H1 (cell line): ENCODE results near the gene OR10H1. TPM values are rescaled to one million over a fixed set of nuclear protein-coding genes. Genes with fewer than 3 reads are reported as not detected.

Experiments used
- CTCF ChIA-PET: fragments of 300-600 bp; sonication (Branson Sonifier 250); formaldehyde crosslinking; loops from one replicate; lab custom pipeline; 2021; ENCODE audit not compliant: partially characterized antibody; lab: Charles Lee
- POLR2A ChIA-PET: fragments of 300-600 bp; sonication (Branson Sonifier 250); formaldehyde crosslinking; loops from one replicate; lab custom pipeline; 2021; ENCODE audit warnings: inconsistent platforms; ENCODE audit not compliant: partially characterized antibody; lab: Charles Lee
- DNase-seq, 2 experiments: peaks; one replicate each; pipeline versions ENCODE4 v3.0.0 to v3.0.0-alpha.2; 2010 to 2022; ENCODE audit warnings: low spot score in 2 of 2, low read depth in 1 of 2, mixed read lengths in 1 of 2
- FAIRE-seq: peaks from 2 replicates; lab custom pipeline; 2011; peaks lifted over from hg19 to GRCh38; lab: Jason Lieb, UNC
- H2AFZ ChIP-seq: 2 replicates; pipeline ENCODE4 v1.8.1; 2012; ENCODE audit warnings: low read length, inconsistent platforms
- H2AK5ac ChIP-seq: 2 replicates; pipeline ENCODE4 v1.6.1; 2013; ENCODE audit warnings: low read depth, low read length
- H2BK120ac ChIP-seq: replicated peaks from 2 replicates; pipeline ENCODE3; 2013; ENCODE audit warnings: low read depth, low read length, inconsistent platforms
- H2BK12ac ChIP-seq: 2 replicates; pipeline ENCODE4 v1.6.1; 2013; ENCODE audit warnings: low read depth, low read length
- H2BK15ac ChIP-seq: 2 replicates; pipeline ENCODE4 v1.6.1; 2013; ENCODE audit warnings: low read length
- H2BK20ac ChIP-seq: 2 replicates; pipeline ENCODE4 v1.6.1; 2013; ENCODE audit warnings: low read length
- H2BK5ac ChIP-seq: 2 replicates; pipeline ENCODE4 v1.6.1; 2013; ENCODE audit warnings: low read depth, low read length
- H3K14ac ChIP-seq: 2 replicates; pipeline ENCODE4 v1.6.1; 2013; ENCODE audit warnings: inconsistent platforms; ENCODE audit not compliant: insufficient read length
- H3K18ac ChIP-seq: 2 replicates; pipeline ENCODE4 v1.6.1; 2013; ENCODE audit warnings: low read length; ENCODE audit errors: extremely low read depth
- H3K23ac ChIP-seq: 2 replicates; pipeline ENCODE4 v1.6.1; 2013; ENCODE audit warnings: inconsistent platforms; ENCODE audit not compliant: insufficient read length
- H3K23me2 ChIP-seq: 2 replicates; pipeline ENCODE4 v1.6.1; 2013; ENCODE audit warnings: low read depth, low read length
- H3K27ac ChIP-seq: 2 replicates; pipeline ENCODE4 v1.6.1; 2011; ENCODE audit warnings: low read depth, low read length, inconsistent platforms
- H3K27me3 ChIP-seq, 4 experiments: replicated peaks in 1 of 4; 1 replicate in 1 of 4; 2 replicates in 3 of 4; pipeline versions ENCODE4 v1.6.1 to v1.8.1; 2011 to 2013; ENCODE audit warnings: low read length in 3 of 4, mild to moderate bottlenecking in 3 of 4, inconsistent platforms in 2 of 4, mixed read lengths in 2 of 4, moderate library complexity in 1 of 4; ENCODE audit not compliant: control insufficient read depth in 3 of 4, insufficient read depth in 3 of 4; ENCODE audit errors: extremely low read depth in 1 of 4
- H3K36me3 ChIP-seq, 4 experiments: 2 replicates each; pipeline versions ENCODE4 v1.6.1 to v1.8.1; 2011 to 2013; ENCODE audit warnings: mild to moderate bottlenecking in 4 of 4, low read length in 3 of 4, moderate library complexity in 2 of 4, control low read depth in 1 of 4, inconsistent platforms in 1 of 4; ENCODE audit not compliant: insufficient read depth in 4 of 4, control insufficient read depth in 2 of 4
- H3K4ac ChIP-seq: replicated peaks from 2 replicates; pipeline ENCODE3; 2013; ENCODE audit warnings: low read length, low read depth, mixed read lengths, inconsistent platforms; ENCODE audit not compliant: insufficient read length
- H3K4me1 ChIP-seq, 4 experiments: replicated peaks in 1 of 4; 1 replicate in 1 of 4; 2 replicates in 3 of 4; pipeline versions ENCODE4 v1.6.1 to v1.8.1; 2011 to 2013; ENCODE audit warnings: low read length in 3 of 4, inconsistent platforms in 2 of 4, mixed read lengths in 1 of 4; ENCODE audit not compliant: insufficient read depth in 4 of 4, control insufficient read depth in 3 of 4
- H3K4me2 ChIP-seq, 2 experiments: 2 replicates each; pipeline versions ENCODE4 v1.6.1 to v1.8.1; 2011 to 2013; ENCODE audit warnings: low read depth in 2 of 2, low read length in 2 of 2, control low read depth in 1 of 2, inconsistent platforms in 1 of 2, mild to moderate bottlenecking in 1 of 2; ENCODE audit not compliant: insufficient read depth in 1 of 2
- H3K4me3 ChIP-seq, 4 experiments: fragments of 200-600, 300-600 bp in 1 of 4; sonication (generic), shearing (Covaris generic), sonication (Bioruptor Twin) in 1 of 4; 2 replicates each; pipeline versions ENCODE4 v1.5.1 to v1.8.1; 2011 to 2016; ENCODE audit warnings: low read length in 4 of 4, low read depth in 3 of 4, control low read depth in 2 of 4, inconsistent platforms in 2 of 4, mild to moderate bottlenecking in 2 of 4, mixed read lengths in 1 of 4, moderate library complexity in 1 of 4; ENCODE audit not compliant: insufficient read depth in 2 of 4; ENCODE audit errors: extremely low read depth in 1 of 4
- H3K56ac ChIP-seq: replicated peaks from 2 replicates; pipeline ENCODE3; 2013; ENCODE audit warnings: low read depth, mild to moderate bottlenecking, mixed read lengths, low read length, inconsistent platforms; ENCODE audit not compliant: insufficient read length
- H3K79me1 ChIP-seq: 2 replicates; pipeline ENCODE4 v1.6.1; 2013; ENCODE audit warnings: low read depth, low read length, control low read depth
- H3K79me2 ChIP-seq, 2 experiments: 2 replicates each; pipeline versions ENCODE4 v1.6.1 to v1.8.1; 2012 to 2013; ENCODE audit warnings: low read length in 2 of 2, mild to moderate bottlenecking in 2 of 2, inconsistent platforms in 1 of 2; ENCODE audit not compliant: insufficient read depth in 2 of 2, control insufficient read depth in 1 of 2
- H3K9ac ChIP-seq, 4 experiments: replicated peaks in 1 of 4; 1 replicate in 1 of 4; 2 replicates in 3 of 4; pipeline versions ENCODE4 v1.6.1 to v1.8.1; 2011 to 2013; ENCODE audit warnings: low read depth in 3 of 4, low read length in 3 of 4, control low read depth in 2 of 4, mild to moderate bottlenecking in 2 of 4, moderate library complexity in 2 of 4, inconsistent platforms in 1 of 4; ENCODE audit errors: extremely low read depth in 1 of 4
- H3K9me3 ChIP-seq, 2 experiments: 2 replicates each; pipeline versions ENCODE4 v1.6.1 to v1.8.1; 2012 to 2013; ENCODE audit warnings: mild to moderate bottlenecking in 2 of 2, moderate library complexity in 2 of 2, control low read depth in 1 of 2, inconsistent platforms in 1 of 2, low read depth in 1 of 2, low read length in 1 of 2, mixed read lengths in 1 of 2; ENCODE audit not compliant: insufficient read depth in 2 of 2
- H4K20me1 ChIP-seq, 2 experiments: replicated peaks in 1 of 2; 2 replicates each; pipeline versions ENCODE3 to v1.8.1; 2011 to 2013; ENCODE audit warnings: inconsistent platforms in 2 of 2, low read length in 2 of 2, mild to moderate bottlenecking in 1 of 2; ENCODE audit not compliant: insufficient read depth in 2 of 2, control insufficient read depth in 1 of 2
- H4K5ac ChIP-seq: 2 replicates; pipeline ENCODE4 v1.6.1; 2013; ENCODE audit warnings: low read length, low read depth, mixed read lengths, inconsistent platforms; ENCODE audit not compliant: insufficient read length
- H4K8ac ChIP-seq: 2 replicates; pipeline ENCODE4 v1.8.0; 2013; ENCODE audit warnings: mild to moderate bottlenecking, moderate library complexity, low read length, inconsistent platforms; ENCODE audit not compliant: insufficient read depth; ENCODE audit errors: extremely low read depth
- H4K91ac ChIP-seq: replicated peaks from 2 replicates; pipeline ENCODE3; 2013; ENCODE audit warnings: low read length, mixed read lengths, inconsistent platforms; ENCODE audit not compliant: insufficient read length
- ATF2 ChIP-seq: IDR thresholded peaks from 2 replicates; pipeline ENCODE4 v1.6.1; 2012; ENCODE audit warnings: low read length, inconsistent platforms
- BACH1 ChIP-seq: IDR thresholded peaks from 2 replicates; pipeline ENCODE4 v1.6.1; 2012; ENCODE audit warnings: low read length, improper control_type of control experiment
- BCL11A ChIP-seq, 2 experiments: IDR thresholded peaks; one replicate each; pipeline ENCODE4 v1.6.1; 2011; ENCODE audit warnings: low read depth in 2 of 2, low read length in 2 of 2, mild to moderate bottlenecking in 2 of 2
- BRCA1 ChIP-seq: IDR thresholded peaks from 2 replicates; pipeline ENCODE4 v1.6.1; 2012; ENCODE audit warnings: low read depth, low read length, improper control_type of control experiment
- CREB1 ChIP-seq: IDR thresholded peaks from 2 replicates; pipeline ENCODE4 v1.6.1; 2012; ENCODE audit warnings: inconsistent platforms
- CTBP2 ChIP-seq: IDR thresholded peaks from 2 replicates; pipeline ENCODE4 v1.7.0; 2011; ENCODE audit warnings: borderline replicate concordance, mild to moderate bottlenecking, moderate library complexity, mixed read lengths, low read length; ENCODE audit not compliant: insufficient read depth, insufficient read length
- POLR2AphosphoS5 ChIP-seq: IDR thresholded peaks from 2 replicates; pipeline ENCODE4 v1.6.1; 2011; ENCODE audit warnings: low read depth, low read length
- RNF2 ChIP-seq: fragments of 200-900, 300-1000 bp; sonication (generic); IDR thresholded peaks from 2 replicates; pipeline ENCODE4 v1.7.1; 2016; ENCODE audit warnings: borderline replicate concordance, low read depth, mild to moderate bottlenecking, antibody characterized with exemption, low read length; ENCODE audit not compliant: poor library complexity, severe bottlenecking; ENCODE audit errors: missing control alignments
- SIX5 ChIP-seq: IDR thresholded peaks from 2 replicates; pipeline ENCODE4 v1.6.1; 2011; ENCODE audit warnings: mild to moderate bottlenecking, low read depth, low read length
- SP1 ChIP-seq: IDR thresholded peaks from 2 replicates; pipeline ENCODE4 v1.6.1; 2011; ENCODE audit warnings: low read depth, low read length
- SP2 ChIP-seq: IDR thresholded peaks from 2 replicates; pipeline ENCODE4 v1.6.1; 2012; ENCODE audit warnings: mild to moderate bottlenecking, low read length, inconsistent platforms
- TBP ChIP-seq: IDR thresholded peaks from 2 replicates; pipeline ENCODE4 v1.6.1; 2011; ENCODE audit warnings: low read depth, low read length, improper control_type of control experiment
- USF2 ChIP-seq: IDR thresholded peaks from 2 replicates; pipeline ENCODE4 v1.6.1; 2011; ENCODE audit warnings: low read length, improper control_type of control experiment
- WGBS, 2 experiments: shearing (Covaris generic) in 1 of 2; methylation state at CpG; one replicate each; pipeline versions ENCODE4 v1.1.6 to v1.1.7; 2013 to 2015; ENCODE audit warnings: low lambda C conversion rate in 2 of 2, mixed read lengths in 2 of 2, inconsistent platforms in 1 of 2, low coverage in 1 of 2, missing lambda C conversion rate in 1 of 2; ENCODE audit not compliant: insufficient replicate concordance in 2 of 2, insufficient coverage in 1 of 2, insufficient read length in 1 of 2; ENCODE audit errors: extremely low coverage in 1 of 2, missing lambda C conversion rate in 1 of 2; 5-methylcytosine and 5-hydroxymethylcytosine counted together
- polyA plus RNA-seq, 7 experiments: library from polyadenylated mRNA; depleted of rRNA in 3 of 7; stranded (reverse) in 5 of 7; unstranded in 2 of 7; fragments of >200 nt in 5 of 7; fragments of 200-250 nt in 2 of 7; gene quantifications; 1 replicate in 5 of 7; 2 replicates in 1 of 7; 4 replicates in 1 of 7; pipeline versions ENCODE4 v1.2.1 to v1.2.3, GENCODE V29; 2011 to 2013; ENCODE audit warnings: missing spikeins in 2 of 7, mixed read lengths in 2 of 7
- total RNA-seq: library from RNA; stranded (reverse); fragmentation: NEBNext Ultra II Directional; extraction: Animal tissue kit (Norgen Biotek cat#: 25700); gene quantifications from 2 replicates; pipeline ENCODE4 v1.2.1, GENCODE V29; 2021

OR10H1 gene
- total and polyA plus RNA-seq, 2 of the 8 experiments (the other 6 are each of a cell fraction or from before 2014, with no cell fraction given) = not detected

- H3K18ac ChIP-seq = no peak overlapping the region
- H3K4me3 ChIP-seq = no peak overlapping the region
- peaks cover 56 to 87% of the 10 kb centered on the region in 2 experiments for H3K9me3 ChIP-seq
- no peak overlapping the region for H2BK15ac ChIP-seq
- H3K36me3 ChIP-seq = no peaks in the 10 kb centered on the region
- H2BK12ac ChIP-seq = no peak overlapping the region
- no peak overlapping the region for H4K91ac ChIP-seq
- 87% methylated on average over 1 of the region's 1 CpG; no CpG with 5 or more reads in 1 of the 2 experiments for WGBS, 2 experiments
- H4K8ac ChIP-seq = no peak overlapping the region
- H3K4me1 ChIP-seq = no peaks in the 10 kb centered on the region
- no peak overlapping the region for H3K23ac ChIP-seq
- CTCF ChIA-PET = no interaction called here
- H2BK20ac ChIP-seq = no peak overlapping the region
- H3K4ac ChIP-seq = no peak overlapping the region
- FAIRE-seq = no peak
- H2BK5ac ChIP-seq = no peak overlapping the region
- no peaks in the 10 kb centered on the region for H3K79me1 ChIP-seq
- no peaks in the 10 kb centered on the region for H4K20me1 ChIP-seq
- H2AFZ ChIP-seq = no peak overlapping the region
- no peaks in the 10 kb centered on the region for H3K23me2 ChIP-seq
- DNase-seq = no peak
- no peak overlapping the region for H3K14ac ChIP-seq
- H2AK5ac ChIP-seq = no peak overlapping the region
- H3K9ac ChIP-seq = no peak overlapping the region
- H2BK120ac ChIP-seq = no peak overlapping the region
- H3K27me3 ChIP-seq = no peaks in the 10 kb centered on the region
- no peak overlapping the region for H3K56ac ChIP-seq
- H3K27ac ChIP-seq = no peak overlapping the region
- H4K5ac ChIP-seq = no peak overlapping the region
- H3K79me2 ChIP-seq = no peaks in the 10 kb centered on the region
- no peak overlapping the region for H3K4me2 ChIP-seq
- POLR2A ChIA-PET = no interaction called here
- TF ChIP-seq USF2 (no peak), RNF2 (no peak), BRCA1 (no peak), SP1 (no peak), TBP (no peak), SP2 (no peak), CREB1 (no peak), BCL11A (IDR thresholded peaks at IDR 0.05; ENCODE audit: low read depth in 2 of 2, low read length in 2 of 2) (no peak), BACH1 (no peak), ATF2 (no peak), POLR2AphosphoS5 (no peak), CTBP2 (no peak), SIX5 (no peak)
These were observed 10.3 kb upstream of the OR10H1 start for GRCh38 chr19:15825753-15826152.
